Mononuclear cell (primary cell): ENCODE data around the gene TAF4. TPM values are rescaled to one million over a fixed set of nuclear protein-coding genes. Genes with fewer than 3 reads are reported as not detected.

ENCODE experiments used
- H3K27me3 ChIP-seq: 2 replicates; pipeline ENCODE4 v1.6.0; 2011; ENCODE audit warnings: low read length, control low read depth; ENCODE audit not compliant: insufficient read depth
- H3K4me1 ChIP-seq: 2 replicates; pipeline ENCODE4 v1.5.1; 2011; ENCODE audit warnings: mild to moderate bottlenecking, low read length, control low read depth; ENCODE audit not compliant: insufficient read depth
- H3K4me3 ChIP-seq: 2 replicates; pipeline ENCODE4 v1.5.1; 2011; ENCODE audit warnings: mild to moderate bottlenecking, low read length, moderate library complexity
- H3K9me3 ChIP-seq: 2 replicates; pipeline ENCODE4 v1.5.1; 2011; ENCODE audit warnings: low read depth, mild to moderate bottlenecking, control low read depth, low read length
- total RNA-seq: library from RNA; depleted of rRNA; stranded (reverse); fragments of >200 nt; gene quantifications from one replicate; pipeline ENCODE4 v1.2.3, GENCODE V29; 2012

The TAF4 gene, protein sequence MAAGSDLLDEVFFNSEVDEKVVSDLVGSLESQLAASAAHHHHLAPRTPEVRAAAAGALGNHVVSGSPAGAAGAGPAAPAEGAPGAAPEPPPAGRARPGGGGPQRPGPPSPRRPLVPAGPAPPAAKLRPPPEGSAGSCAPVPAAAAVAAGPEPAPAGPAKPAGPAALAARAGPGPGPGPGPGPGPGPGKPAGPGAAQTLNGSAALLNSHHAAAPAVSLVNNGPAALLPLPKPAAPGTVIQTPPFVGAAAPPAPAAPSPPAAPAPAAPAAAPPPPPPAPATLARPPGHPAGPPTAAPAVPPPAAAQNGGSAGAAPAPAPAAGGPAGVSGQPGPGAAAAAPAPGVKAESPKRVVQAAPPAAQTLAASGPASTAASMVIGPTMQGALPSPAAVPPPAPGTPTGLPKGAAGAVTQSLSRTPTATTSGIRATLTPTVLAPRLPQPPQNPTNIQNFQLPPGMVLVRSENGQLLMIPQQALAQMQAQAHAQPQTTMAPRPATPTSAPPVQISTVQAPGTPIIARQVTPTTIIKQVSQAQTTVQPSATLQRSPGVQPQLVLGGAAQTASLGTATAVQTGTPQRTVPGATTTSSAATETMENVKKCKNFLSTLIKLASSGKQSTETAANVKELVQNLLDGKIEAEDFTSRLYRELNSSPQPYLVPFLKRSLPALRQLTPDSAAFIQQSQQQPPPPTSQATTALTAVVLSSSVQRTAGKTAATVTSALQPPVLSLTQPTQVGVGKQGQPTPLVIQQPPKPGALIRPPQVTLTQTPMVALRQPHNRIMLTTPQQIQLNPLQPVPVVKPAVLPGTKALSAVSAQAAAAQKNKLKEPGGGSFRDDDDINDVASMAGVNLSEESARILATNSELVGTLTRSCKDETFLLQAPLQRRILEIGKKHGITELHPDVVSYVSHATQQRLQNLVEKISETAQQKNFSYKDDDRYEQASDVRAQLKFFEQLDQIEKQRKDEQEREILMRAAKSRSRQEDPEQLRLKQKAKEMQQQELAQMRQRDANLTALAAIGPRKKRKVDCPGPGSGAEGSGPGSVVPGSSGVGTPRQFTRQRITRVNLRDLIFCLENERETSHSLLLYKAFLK
- 7.7 TPM for total RNA-seq

DNA sequence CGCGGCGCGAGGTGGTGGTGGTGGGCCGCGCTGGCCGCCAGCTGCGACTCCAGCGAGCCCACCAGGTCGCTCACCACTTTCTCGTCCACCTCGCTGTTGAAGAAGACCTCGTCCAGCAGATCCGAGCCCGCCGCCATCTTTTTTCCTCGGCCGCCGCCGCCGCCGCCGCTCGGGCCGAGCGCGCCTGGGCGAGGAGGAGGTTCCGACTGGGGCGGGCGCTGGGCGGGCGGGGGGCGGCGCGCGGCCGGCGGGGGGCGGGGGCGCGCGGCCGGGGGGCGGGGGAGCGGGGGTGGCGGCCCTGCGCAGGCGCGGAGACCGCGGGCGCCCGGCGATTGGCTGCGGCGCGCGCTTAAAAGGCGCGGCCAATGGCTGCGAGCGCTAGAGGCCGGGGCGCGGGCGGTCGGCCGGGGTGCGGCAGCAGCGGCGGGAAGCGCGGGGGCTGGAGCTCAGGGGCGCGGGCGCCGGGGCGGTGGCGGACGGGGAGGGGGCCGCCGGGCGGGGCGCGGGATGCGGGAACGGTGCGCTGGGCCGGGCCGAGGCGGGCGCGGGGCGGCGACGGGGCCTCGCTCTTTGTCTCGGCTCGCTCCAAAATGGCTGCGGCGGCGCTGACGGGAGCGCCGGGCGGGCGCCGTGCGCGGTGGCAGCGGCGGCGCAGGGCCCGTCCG, at the start of gene TAF4:
Gene TAF4, minus strand, starts transcription at position 208 of the 665 bp plus-strand sequence. Its CDS starts 71 bp downstream, at position 137.
- Histone ChIP-seq H3K9me3 (no peaks in the 10 kb centered on the region), H3K4me3 (peak within 1 kb of the TSS; percentile 58), H3K27me3 (no peaks in the 10 kb centered on the region), H3K4me1 (peaks cover 47% of the 10 kb centered on the region)

DNA sequence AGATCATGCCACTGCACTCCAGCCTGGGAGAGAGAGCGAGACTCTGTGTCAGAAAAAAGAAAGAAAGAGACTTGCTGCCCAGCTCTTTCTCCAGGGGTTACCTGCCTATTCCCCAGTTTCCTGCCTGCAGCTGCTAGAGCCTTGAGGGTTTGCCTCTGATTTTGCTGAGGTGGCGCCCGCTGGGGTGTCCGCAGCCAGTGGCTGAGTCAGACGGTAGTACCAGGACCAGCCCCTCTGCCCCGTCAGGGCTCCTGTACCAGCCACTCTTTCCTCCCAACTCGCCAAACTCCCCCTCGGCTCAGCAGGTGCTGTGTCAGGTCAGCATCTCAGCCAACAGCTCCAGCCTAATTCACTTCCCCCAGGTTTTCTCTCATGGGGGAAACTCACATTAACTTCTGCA, 49.2 kb upstream of the TAF4 start:
- no peaks in the 10 kb centered on the region for H3K9me3 ChIP-seq
- peaks cover 16% of the 10 kb centered on the region for H3K4me1 ChIP-seq
- H3K4me3 ChIP-seq, result no peak overlapping the region
- no peaks in the 10 kb centered on the region for H3K27me3 ChIP-seq

DNA sequence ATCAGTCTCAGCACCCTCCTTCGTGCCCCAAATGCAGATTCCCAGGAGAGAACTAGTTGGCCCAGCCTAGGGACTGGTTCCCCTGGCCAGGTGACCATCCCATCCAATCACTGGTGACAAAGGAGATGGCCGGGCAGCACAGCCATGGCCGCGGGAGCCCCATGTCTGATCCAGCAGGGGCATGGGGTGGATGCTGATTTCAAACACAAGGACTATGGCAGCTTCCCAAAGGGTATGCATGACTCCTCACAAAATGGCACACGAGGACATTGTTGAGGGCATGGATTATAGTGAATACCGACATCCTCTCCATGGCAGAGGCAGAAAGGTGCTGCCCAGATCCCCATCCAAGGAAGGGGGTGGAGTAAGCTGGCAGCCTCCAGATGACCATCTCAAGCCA, 46.7 kb upstream of the TAF4 start:
- peaks cover 10% of the 10 kb centered on the region for H3K9me3 ChIP-seq
- peaks cover 8% of the 10 kb centered on the region for H3K4me1 ChIP-seq
- H3K4me3 ChIP-seq, result no peak overlapping the region
- no peaks in the 10 kb centered on the region for H3K27me3 ChIP-seq

DNA sequence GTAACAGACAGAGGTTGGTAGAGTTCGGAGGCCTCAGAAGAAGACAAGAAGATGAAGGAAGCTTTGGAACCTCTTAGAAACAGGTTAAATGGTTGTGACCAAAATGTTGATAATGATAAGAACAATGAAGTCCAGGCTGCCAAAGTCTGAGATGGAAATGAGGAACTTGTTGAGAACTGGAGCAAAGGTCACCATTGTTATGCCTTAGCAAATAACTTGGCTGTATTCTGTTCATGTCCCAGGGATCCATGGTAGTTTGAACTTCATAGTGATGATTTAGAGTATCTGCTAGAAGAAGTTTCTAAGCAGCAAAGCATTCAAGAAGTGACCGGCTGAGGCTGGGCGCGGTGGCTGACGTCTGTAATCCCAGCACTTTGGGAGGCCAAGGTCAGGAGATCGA, 45.5 kb upstream of the TAF4 start:
- Histone ChIP-seq H3K9me3 (peaks cover 10% of the 10 kb centered on the region), H3K27me3 (no peaks in the 10 kb centered on the region), H3K4me1 (no peaks in the 10 kb centered on the region), H3K4me3 (no peak overlapping the region)

DNA sequence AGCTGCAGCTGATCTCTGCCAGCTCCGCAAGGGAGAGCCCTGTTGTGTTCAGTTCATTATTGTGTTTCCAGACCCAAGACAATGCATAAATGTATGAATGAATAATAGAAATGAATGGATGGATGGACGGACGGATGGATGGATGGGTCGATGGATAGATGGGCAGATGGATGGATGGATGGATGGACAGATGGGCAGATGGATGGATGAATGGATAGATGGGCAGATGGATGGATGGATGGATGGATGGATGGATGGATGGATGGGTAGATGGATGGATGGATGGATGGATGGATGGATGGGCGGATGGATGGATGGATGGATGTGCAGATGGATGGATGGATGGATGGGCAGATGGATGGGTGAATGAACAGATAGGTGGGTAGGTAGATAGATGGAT, 39.9 kb upstream of the TAF4 start:
- Histone ChIP-seq H3K27me3 (no peaks in the 10 kb centered on the region), H3K4me1 (no peaks in the 10 kb centered on the region), H3K4me3 (no peak overlapping the region), H3K9me3 (peaks cover 10% of the 10 kb centered on the region)

DNA sequence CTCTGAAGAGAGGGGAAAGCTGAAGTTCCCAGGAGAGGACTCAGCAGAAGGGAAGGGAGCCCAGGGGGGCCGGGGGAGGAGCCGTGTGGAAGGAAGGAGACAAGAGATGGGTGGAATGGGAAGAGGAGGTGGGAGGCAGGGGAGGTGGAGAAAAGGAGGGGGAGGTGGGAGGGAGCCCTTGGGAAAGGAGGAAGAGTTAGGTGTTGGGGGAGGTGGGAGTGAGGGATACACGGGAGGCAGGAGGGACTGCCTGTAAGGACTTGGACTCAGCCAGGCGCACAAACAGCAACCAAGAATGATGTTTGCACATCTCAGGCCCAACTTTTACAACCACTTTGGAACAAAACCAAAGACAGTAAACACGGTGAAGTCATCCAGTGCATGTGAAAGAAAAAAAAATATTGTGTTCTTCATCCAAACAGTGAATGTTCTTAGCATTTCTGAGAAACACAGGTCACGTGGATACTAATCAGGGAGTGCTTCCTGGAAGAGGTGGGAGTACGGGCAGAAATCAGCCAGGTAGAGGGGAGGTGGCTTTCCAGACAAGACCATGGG, 39.2 kb upstream of the TAF4 start:
- H3K4me1 ChIP-seq, result no peaks in the 10 kb centered on the region
- H3K4me3 ChIP-seq, result no peak overlapping the region
- peaks cover 10% of the 10 kb centered on the region for H3K9me3 ChIP-seq
- no peaks in the 10 kb centered on the region for H3K27me3 ChIP-seq

DNA sequence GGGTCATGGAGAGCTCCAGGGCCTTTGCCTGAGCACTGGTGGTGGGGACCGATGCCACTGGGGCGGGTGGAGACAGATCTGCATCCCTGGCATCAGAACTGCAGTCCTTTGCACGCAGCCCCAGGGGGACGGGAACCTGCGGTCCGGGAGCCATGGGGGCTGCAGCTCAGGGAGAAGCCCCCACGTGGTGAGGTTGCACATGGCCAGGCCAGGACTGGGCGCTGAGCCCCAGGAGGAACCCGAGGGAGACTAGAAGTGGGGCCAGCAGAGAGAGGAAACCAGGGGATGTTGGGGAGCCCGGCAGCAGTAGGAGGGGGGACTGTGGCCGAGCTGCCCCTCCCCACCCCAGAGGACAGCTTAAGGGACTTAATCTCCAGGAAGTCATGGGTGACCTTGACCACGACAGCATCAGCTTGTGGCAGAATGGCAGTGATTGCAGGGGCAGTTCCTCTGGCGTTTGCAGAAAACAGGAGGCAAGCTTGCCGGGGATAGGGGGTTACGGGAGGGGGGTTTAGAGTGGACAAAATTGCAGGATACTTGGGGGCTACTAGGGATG, 38.6 kb upstream of the TAF4 start:
- Histone ChIP-seq H3K27me3 (no peaks in the 10 kb centered on the region), H3K4me3 (no peak overlapping the region), H3K9me3 (peaks cover 7% of the 10 kb centered on the region), H3K4me1 (no peaks in the 10 kb centered on the region)

DNA sequence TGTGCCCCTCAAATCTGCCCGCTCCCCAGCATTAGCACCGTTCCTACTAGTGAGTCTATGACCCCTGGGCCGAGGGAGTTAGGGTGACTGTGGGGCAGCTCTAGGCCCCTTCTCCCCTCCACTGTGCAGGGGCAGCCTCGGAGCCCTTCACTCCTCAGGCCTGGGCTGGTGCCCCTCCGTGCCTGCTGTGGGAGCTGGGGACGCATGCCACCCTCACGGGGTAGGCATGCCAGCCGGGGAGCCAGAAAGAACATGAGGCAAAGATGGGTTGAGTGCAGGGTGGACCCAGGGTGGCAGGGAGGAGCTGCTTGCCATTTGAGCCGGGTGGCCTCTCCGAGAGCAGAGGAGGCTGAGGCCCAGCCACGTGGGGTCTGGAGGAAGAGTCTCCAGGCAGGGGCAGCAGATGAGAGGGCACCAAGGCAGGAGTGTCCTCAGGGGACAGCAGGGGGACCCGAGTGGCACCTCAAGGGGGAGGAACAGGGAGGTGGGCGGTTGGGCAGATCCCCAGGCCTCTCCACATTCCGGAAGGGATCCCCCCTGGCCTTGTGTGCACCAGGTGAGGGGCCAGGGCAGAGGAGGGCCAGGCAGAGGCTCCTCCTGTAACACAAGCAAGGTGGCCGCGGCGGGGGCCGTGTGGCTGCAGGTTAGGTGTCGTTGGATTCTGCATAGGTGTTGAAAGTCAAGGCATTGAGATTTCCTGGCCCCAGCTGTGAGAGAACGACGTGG, 38.0 kb upstream of the TAF4 start:
- Histone ChIP-seq H3K4me1 (no peaks in the 10 kb centered on the region), H3K9me3 (peaks cover under 1% of the 10 kb centered on the region), H3K4me3 (no peak overlapping the region), H3K27me3 (no peaks in the 10 kb centered on the region)

DNA sequence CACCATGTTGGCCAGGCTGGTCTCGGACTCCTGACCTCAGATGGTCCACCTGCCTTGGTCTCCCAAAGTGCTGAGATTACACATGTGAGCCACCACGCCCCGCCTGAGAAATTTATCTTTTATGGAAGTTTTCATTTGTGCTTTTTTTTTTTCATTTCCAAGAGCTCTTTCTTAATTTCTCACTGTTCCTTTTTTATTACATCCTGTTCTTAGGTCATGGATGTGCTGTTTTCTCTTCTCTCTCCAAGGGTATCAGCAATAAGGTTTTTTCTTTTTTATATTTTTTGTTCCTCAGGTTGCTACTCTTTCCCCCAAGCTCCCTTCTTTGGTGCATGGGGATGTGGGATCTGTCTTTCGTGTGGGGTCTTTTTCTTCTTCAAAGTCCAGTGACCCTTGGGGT, 35.4 kb upstream of the TAF4 start:
- Histone ChIP-seq H3K4me3 (no peak overlapping the region), H3K4me1 (no peaks in the 10 kb centered on the region), H3K9me3 (no peaks in the 10 kb centered on the region), H3K27me3 (no peaks in the 10 kb centered on the region)

DNA sequence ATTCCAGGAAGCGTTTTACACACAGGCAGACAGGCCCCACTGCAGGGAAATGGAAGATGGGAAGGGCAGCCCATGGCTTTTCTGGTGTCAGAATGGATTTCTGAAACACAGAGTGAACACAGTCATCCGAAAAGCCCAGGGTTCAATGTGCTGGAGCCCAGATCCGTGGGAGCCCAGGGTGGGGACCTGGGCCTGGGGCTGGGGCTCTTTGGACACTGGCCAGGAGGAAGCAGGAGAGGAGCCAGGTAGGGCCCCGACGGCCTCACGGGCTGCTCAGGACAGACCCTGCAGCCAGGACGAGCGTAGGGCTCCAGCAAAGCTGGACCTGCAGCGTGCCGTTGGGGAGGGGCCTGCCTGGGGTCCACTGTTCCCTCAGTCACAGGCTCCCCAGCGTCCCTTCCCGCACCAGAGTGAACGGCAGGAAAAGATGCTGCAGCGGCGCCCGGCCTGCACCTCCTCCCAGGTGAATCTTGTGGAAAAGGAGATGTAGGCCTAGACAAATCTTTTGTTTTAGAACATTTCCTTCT, 32.3 kb upstream of the TAF4 start:
- Histone ChIP-seq H3K4me3 (no peak overlapping the region), H3K4me1 (no peaks in the 10 kb centered on the region), H3K9me3 (no peaks in the 10 kb centered on the region), H3K27me3 (no peaks in the 10 kb centered on the region)

DNA sequence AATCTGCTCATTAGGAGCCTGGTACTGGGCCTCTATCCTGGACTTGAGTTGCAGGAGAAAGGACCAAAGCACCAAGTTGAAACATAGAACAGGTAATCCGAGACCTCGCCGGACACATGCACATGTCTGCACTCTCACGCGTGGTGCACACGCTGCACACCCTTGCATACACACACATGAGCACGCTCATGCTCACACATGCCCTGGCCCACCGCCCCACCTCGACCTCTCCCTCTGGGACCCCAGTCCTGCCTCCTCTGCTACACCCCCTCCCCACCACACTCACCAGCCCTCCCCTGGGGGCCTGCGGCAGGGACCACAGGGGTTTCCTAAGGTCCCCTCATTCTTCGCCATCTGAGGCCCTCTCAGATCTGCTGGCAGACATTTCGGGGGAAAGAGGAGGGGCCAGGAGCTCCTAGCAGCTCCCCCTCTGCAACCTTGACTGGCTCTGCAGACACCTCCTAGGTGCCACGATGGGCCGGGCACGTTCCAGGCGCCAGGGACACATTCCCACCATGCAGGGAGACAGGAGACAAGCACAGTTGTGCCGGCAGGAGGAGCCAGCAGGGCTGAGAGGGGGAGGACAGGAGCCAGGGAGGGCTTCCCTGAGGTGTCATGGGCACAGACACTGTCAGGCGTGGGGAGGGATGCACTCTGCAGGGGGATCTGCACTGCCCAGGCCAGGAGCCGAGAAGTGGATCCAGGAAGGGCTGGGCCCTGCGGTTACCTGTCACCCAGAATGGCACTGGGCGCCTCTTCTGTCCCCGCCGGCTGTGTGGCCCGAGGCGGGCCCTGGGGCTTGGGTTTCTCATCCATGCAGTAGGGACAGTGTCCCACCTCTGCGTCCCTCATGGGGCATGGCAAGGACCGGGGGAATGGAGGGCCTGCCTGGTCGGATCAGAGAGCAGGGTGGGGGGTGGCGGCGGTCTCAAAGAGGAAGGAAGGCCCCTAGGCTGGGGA, 31.0 kb upstream of the TAF4 start:
- Histone ChIP-seq H3K9me3 (no peaks in the 10 kb centered on the region), H3K4me1 (no peaks in the 10 kb centered on the region), H3K4me3 (no peak overlapping the region), H3K27me3 (no peaks in the 10 kb centered on the region)

DNA sequence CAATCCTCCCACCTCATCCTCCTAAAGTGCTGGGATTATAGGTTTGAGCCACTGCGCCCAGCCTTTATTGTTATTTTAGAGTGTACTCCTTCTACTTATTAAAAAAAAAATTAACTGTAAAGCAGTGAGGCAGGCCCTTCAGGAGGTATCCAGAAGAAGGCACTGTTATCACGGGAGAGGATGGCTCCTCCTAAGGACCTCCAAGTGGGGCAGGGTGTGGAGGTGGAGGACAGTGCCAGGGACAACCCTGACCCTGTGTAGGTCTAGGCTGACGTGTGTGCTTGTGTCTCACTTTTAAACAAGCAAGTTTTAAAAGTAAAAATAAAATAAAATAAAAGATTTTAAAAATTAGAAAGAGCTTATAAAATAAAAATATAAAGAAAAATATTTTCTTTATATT, 23.7 kb upstream of the TAF4 start:
- no peaks in the 10 kb centered on the region for H3K9me3 ChIP-seq
- no peaks in the 10 kb centered on the region for H3K4me1 ChIP-seq
- H3K4me3 ChIP-seq, result no peak overlapping the region
- H3K27me3 ChIP-seq, result no peaks in the 10 kb centered on the region
